ENCODE data around the gene NOP9.

Gene NOP9

GRCh38 chr14:24284501-24285035, 15.1 kb upstream of the NOP9 start:
- H3K9ac ChIP-seq (ENCODE audit: low read length), result no peak overlapping the region
- H3K4me1 ChIP-seq (ENCODE audit: control insufficient read depth, insufficient read depth, low read length), result no peaks in the 10 kb centered on the region
- H3K4me3 ChIP-seq (ENCODE audit: low read depth, low read length), result no peak overlapping the region
- no peak overlapping the region for H3K27ac ChIP-seq (ENCODE audit: low read depth, low read length)
- no peaks in the 10 kb centered on the region for H3K27me3 ChIP-seq (ENCODE audit: control insufficient read depth, insufficient read depth, low read length)
- H3K36me3 ChIP-seq (ENCODE audit: control insufficient read depth, insufficient read depth, low read length), result 0 out of 2 replicates have a peak, but pooled peaks cover 4% of the 10 kb centered on the region
- no peaks in the 10 kb centered on the region for H3K9me3 ChIP-seq (ENCODE audit: control insufficient read depth, insufficient read depth, low read depth, low read length)

GRCh38 chr14:24285351-24285750, 14.3 kb upstream of the NOP9 start:
- Histone ChIP-seq H3K4me1 (ENCODE audit: control insufficient read depth, insufficient read depth, low read length) (no peaks in the 10 kb centered on the region), H3K9ac (ENCODE audit: low read length) (no peak overlapping the region), H3K4me3 (ENCODE audit: low read depth, low read length) (no peak overlapping the region), H3K27ac (ENCODE audit: low read depth, low read length) (no peak overlapping the region), H3K36me3 (ENCODE audit: control insufficient read depth, insufficient read depth, low read length) (0 out of 2 replicates have a peak, but pooled peaks cover 11% of the 10 kb centered on the region), H3K9me3 (ENCODE audit: control insufficient read depth, insufficient read depth, low read depth, low read length) (no peaks in the 10 kb centered on the region), H3K27me3 (ENCODE audit: control insufficient read depth, insufficient read depth, low read length) (no peaks in the 10 kb centered on the region)

GRCh38 chr14:24286996-24287395, 12.7 kb upstream of the NOP9 start:
- no peaks in the 10 kb centered on the region for H3K4me1 ChIP-seq (ENCODE audit: control insufficient read depth, insufficient read depth, low read length)
- no peak overlapping the region for H3K9ac ChIP-seq (ENCODE audit: low read length)
- H3K36me3 ChIP-seq (ENCODE audit: control insufficient read depth, insufficient read depth, low read length), result peaks cover 27% of the 10 kb centered on the region
- no peaks in the 10 kb centered on the region for H3K9me3 ChIP-seq (ENCODE audit: control insufficient read depth, insufficient read depth, low read depth, low read length)
- H3K27ac ChIP-seq (ENCODE audit: low read depth, low read length), result no peak overlapping the region
- no peaks in the 10 kb centered on the region for H3K27me3 ChIP-seq (ENCODE audit: control insufficient read depth, insufficient read depth, low read length)
- H3K4me3 ChIP-seq (ENCODE audit: low read depth, low read length), result no peak overlapping the region

GRCh38 chr14:24289649-24290280, 9.9 kb upstream of the NOP9 start:
- no peaks in the 10 kb centered on the region for H3K4me1 ChIP-seq (ENCODE audit: control insufficient read depth, insufficient read depth, low read length)
- H3K9me3 ChIP-seq (ENCODE audit: control insufficient read depth, insufficient read depth, low read depth, low read length), result no peaks in the 10 kb centered on the region
- H3K36me3 ChIP-seq (ENCODE audit: control insufficient read depth, insufficient read depth, low read length), result peaks cover 38% of the 10 kb centered on the region

GRCh38 chr14:24290746-24291145, 8.9 kb upstream of the NOP9 start:
- Histone ChIP-seq H3K4me1 (ENCODE audit: control insufficient read depth, insufficient read depth, low read length) (no peaks in the 10 kb centered on the region), H3K9ac (ENCODE audit: low read length) (no peak overlapping the region), H3K27ac (ENCODE audit: low read depth, low read length) (no peak overlapping the region), H3K36me3 (ENCODE audit: control insufficient read depth, insufficient read depth, low read length) (peaks cover 44% of the 10 kb centered on the region), H3K27me3 (ENCODE audit: control insufficient read depth, insufficient read depth, low read length) (no peaks in the 10 kb centered on the region), H3K9me3 (ENCODE audit: control insufficient read depth, insufficient read depth, low read depth, low read length) (no peaks in the 10 kb centered on the region), H3K4me3 (ENCODE audit: low read depth, low read length) (no peak overlapping the region)

More at GRCh38 chr14:24289649-24290280, 9.9 kb upstream of the NOP9 start:
- Histone ChIP-seq H3K27ac (ENCODE audit: low read depth, low read length) (no peak overlapping the region), H3K27me3 (ENCODE audit: control insufficient read depth, insufficient read depth, low read length) (no peaks in the 10 kb centered on the region), H3K9ac (ENCODE audit: low read length) (no peak overlapping the region), H3K4me3 (ENCODE audit: low read depth, low read length) (no peak overlapping the region)

- H3K9ac ChIP-seq (ENCODE audit: low read length), result no peak overlapping the region
- no peaks in the 10 kb centered on the region for H3K27me3 ChIP-seq (ENCODE audit: control insufficient read depth, insufficient read depth, low read length)
- peaks cover 3% of the 10 kb centered on the region; the same call in 1 of the 2 replicates for H3K4me1 ChIP-seq (ENCODE audit: control insufficient read depth, insufficient read depth, low read length)
- H3K27ac ChIP-seq (ENCODE audit: low read depth, low read length), result no peak overlapping the region
- H3K36me3 ChIP-seq (ENCODE audit: control insufficient read depth, insufficient read depth, low read length), result peaks cover 51% of the 10 kb centered on the region
- no peaks in the 10 kb centered on the region for H3K9me3 ChIP-seq (ENCODE audit: control insufficient read depth, insufficient read depth, low read depth, low read length)
- no peak overlapping the region for H3K4me3 ChIP-seq (ENCODE audit: low read depth, low read length)
Measured at GRCh38 chr14:24291446-24292117, 8.1 kb upstream of the NOP9 start.

GRCh38 chr14:24292118-24292807, 7.4 kb upstream of the NOP9 start:
- peaks cover 51% of the 10 kb centered on the region for H3K36me3 ChIP-seq (ENCODE audit: control insufficient read depth, insufficient read depth, low read length)
- H3K9me3 ChIP-seq (ENCODE audit: control insufficient read depth, insufficient read depth, low read depth, low read length), result no peaks in the 10 kb centered on the region
- peaks cover 5% of the 10 kb centered on the region; the same call in 1 of the 2 replicates for H3K4me1 ChIP-seq (ENCODE audit: control insufficient read depth, insufficient read depth, low read length)
- H3K9ac ChIP-seq (ENCODE audit: low read length), result no peak overlapping the region
- H3K27ac ChIP-seq (ENCODE audit: low read depth, low read length), result no peak overlapping the region
- no peak overlapping the region for H3K4me3 ChIP-seq (ENCODE audit: low read depth, low read length)
- H3K27me3 ChIP-seq (ENCODE audit: control insufficient read depth, insufficient read depth, low read length), result no peaks in the 10 kb centered on the region

GRCh38 chr14:24293525-24293924, 6.1 kb upstream of the NOP9 start:
- Histone ChIP-seq H3K27me3 (ENCODE audit: control insufficient read depth, insufficient read depth, low read length) (no peaks in the 10 kb centered on the region), H3K4me1 (ENCODE audit: control insufficient read depth, insufficient read depth, low read length) (peaks cover 5% of the 10 kb centered on the region; the same call in 1 of the 2 replicates), H3K36me3 (ENCODE audit: control insufficient read depth, insufficient read depth, low read length) (peaks cover 51% of the 10 kb centered on the region), H3K9ac (ENCODE audit: low read length) (no peak overlapping the region), H3K4me3 (ENCODE audit: low read depth, low read length) (no peak overlapping the region), H3K27ac (ENCODE audit: low read depth, low read length) (no peak overlapping the region), H3K9me3 (ENCODE audit: control insufficient read depth, insufficient read depth, low read depth, low read length) (no peaks in the 10 kb centered on the region)

GRCh38 chr14:24296341-24297157, 3.1 kb upstream of the NOP9 start:
- Histone ChIP-seq H3K9ac (ENCODE audit: low read length) (no peak overlapping the region), H3K27me3 (ENCODE audit: control insufficient read depth, insufficient read depth, low read length) (no peaks in the 10 kb centered on the region), H3K4me1 (ENCODE audit: control insufficient read depth, insufficient read depth, low read length) (peaks cover 14% of the 10 kb centered on the region), H3K27ac (ENCODE audit: low read depth, low read length) (no peak overlapping the region), H3K36me3 (ENCODE audit: control insufficient read depth, insufficient read depth, low read length) (peaks cover 32% of the 10 kb centered on the region), H3K9me3 (ENCODE audit: control insufficient read depth, insufficient read depth, low read depth, low read length) (no peaks in the 10 kb centered on the region), H3K4me3 (ENCODE audit: low read depth, low read length) (no peak overlapping the region)

- H3K4me3 ChIP-seq (ENCODE audit: low read depth, low read length), result no peak overlapping the region
- peaks cover 14% of the 10 kb centered on the region for H3K4me1 ChIP-seq (ENCODE audit: control insufficient read depth, insufficient read depth, low read length)
- H3K27ac ChIP-seq (ENCODE audit: low read depth, low read length), result no peak overlapping the region
- H3K9me3 ChIP-seq (ENCODE audit: control insufficient read depth, insufficient read depth, low read depth, low read length), result no peaks in the 10 kb centered on the region
- H3K9ac ChIP-seq (ENCODE audit: low read length), result no peak overlapping the region
- H3K27me3 ChIP-seq (ENCODE audit: control insufficient read depth, insufficient read depth, low read length), result no peaks in the 10 kb centered on the region
- H3K36me3 ChIP-seq (ENCODE audit: control insufficient read depth, insufficient read depth, low read length), result peaks cover 32% of the 10 kb centered on the region
Measured at GRCh38 chr14:24297190-24297964, 2.3 kb upstream of the NOP9 start.
